Measurements from ENCODE around the gene CDC45.

Gene CDC45

DNA sequence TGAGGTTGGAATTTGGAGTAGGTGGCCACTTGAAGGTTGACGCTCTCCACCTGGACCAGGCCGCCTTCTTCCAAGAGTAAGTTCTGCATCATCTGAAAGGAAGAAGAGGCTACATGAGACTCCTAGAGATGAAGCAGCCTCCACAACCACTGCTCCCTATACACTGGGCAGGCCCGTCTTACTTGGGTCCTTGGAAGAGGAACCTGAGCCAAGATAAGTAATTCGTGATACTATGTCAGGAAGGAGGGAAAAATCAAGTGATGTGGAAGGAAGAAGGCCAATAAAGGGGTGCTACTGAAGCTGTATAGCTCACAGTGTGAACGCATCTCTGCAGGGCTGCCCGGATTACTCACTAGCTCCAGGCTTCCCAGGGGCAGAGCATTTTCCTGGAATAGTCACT is 11.8 kb upstream of the CDC45 start:
- DNase-seq (ENCODE audit: extremely low read depth, insufficient read length), result no peak
- Histone ChIP-seq H3K27me3 (replicated peaks; ENCODE audit: control insufficient read depth, insufficient read depth, low read length) (no peaks in the 10 kb centered on the region), H3K4me3 (replicated peaks; ENCODE audit: low read depth, low read length) (no peak overlapping the region), H3K36me3 (ENCODE audit: control insufficient read depth, insufficient read depth, low read length) (peaks cover 64% of the 10 kb centered on the region)
- TF ChIP-seq, protein P1, sequence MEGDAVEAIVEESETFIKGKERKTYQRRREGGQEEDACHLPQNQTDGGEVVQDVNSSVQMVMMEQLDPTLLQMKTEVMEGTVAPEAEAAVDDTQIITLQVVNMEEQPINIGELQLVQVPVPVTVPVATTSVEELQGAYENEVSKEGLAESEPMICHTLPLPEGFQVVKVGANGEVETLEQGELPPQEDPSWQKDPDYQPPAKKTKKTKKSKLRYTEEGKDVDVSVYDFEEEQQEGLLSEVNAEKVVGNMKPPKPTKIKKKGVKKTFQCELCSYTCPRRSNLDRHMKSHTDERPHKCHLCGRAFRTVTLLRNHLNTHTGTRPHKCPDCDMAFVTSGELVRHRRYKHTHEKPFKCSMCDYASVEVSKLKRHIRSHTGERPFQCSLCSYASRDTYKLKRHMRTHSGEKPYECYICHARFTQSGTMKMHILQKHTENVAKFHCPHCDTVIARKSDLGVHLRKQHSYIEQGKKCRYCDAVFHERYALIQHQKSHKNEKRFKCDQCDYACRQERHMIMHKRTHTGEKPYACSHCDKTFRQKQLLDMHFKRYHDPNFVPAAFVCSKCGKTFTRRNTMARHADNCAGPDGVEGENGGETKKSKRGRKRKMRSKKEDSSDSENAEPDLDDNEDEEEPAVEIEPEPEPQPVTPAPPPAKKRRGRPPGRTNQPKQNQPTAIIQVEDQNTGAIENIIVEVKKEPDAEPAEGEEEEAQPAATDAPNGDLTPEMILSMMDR (IDR thresholded peaks at IDR 0.05; ENCODE audit: insufficient read depth, low read length, poor library complexity, severe bottlenecking), result no peak

GRCh38 chr22:19469421-19469820 is 10.3 kb upstream of the CDC45 start:
- Histone ChIP-seq H3K27me3 (replicated peaks; ENCODE audit: control insufficient read depth, insufficient read depth, low read length) (no peaks in the 10 kb centered on the region), H3K36me3 (ENCODE audit: control insufficient read depth, insufficient read depth, low read length) (peaks cover 69% of the 10 kb centered on the region), H3K4me3 (replicated peaks; ENCODE audit: low read depth, low read length) (no peak overlapping the region)
- DNase-seq (ENCODE audit: extremely low read depth, insufficient read length), result no peak
- TF ChIP-seq, protein P1 (IDR thresholded peaks at IDR 0.05; ENCODE audit: insufficient read depth, low read length, poor library complexity, severe bottlenecking), result no peak

DNA sequence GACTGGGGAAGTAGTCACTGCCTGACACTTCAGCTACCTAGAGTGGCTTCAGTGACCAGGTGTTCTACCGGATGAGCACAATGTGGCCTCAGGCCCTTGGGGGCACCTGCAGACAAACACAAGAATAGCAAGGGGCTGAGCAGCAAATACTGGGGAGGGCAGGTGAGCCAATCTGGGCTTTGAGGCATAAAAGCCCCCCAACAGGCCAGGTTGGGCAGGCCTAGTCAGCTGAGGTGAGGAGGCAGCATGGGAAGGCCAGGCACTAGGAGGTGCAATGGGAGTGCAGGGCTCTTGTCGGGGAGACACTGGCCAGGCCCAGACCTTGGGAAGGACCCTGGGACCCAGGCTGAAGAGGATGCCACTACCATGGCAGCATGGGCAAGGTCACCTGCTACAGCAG is 9.7 kb upstream of the CDC45 start:
- TF ChIP-seq, protein P1 (IDR thresholded peaks at IDR 0.05; ENCODE audit: insufficient read depth, low read length, poor library complexity, severe bottlenecking), result no peak
- H3K4me3 ChIP-seq (replicated peaks; ENCODE audit: low read depth, low read length), result no peak overlapping the region
- peaks cover 70% of the 10 kb centered on the region for H3K36me3 ChIP-seq (ENCODE audit: control insufficient read depth, insufficient read depth, low read length)
- no peak for DNase-seq (ENCODE audit: extremely low read depth, insufficient read length)
- no peaks in the 10 kb centered on the region for H3K27me3 ChIP-seq (replicated peaks; ENCODE audit: control insufficient read depth, insufficient read depth, low read length)

GRCh38 chr22:19471572-19471971 is 8.1 kb upstream of the CDC45 start:
- TF ChIP-seq, protein P1 (IDR thresholded peaks at IDR 0.05; ENCODE audit: insufficient read depth, low read length, poor library complexity, severe bottlenecking), result no peak
- no peak for DNase-seq (ENCODE audit: extremely low read depth, insufficient read length)
- H3K27me3 ChIP-seq (replicated peaks; ENCODE audit: control insufficient read depth, insufficient read depth, low read length), result no peaks in the 10 kb centered on the region
- H3K36me3 ChIP-seq (ENCODE audit: control insufficient read depth, insufficient read depth, low read length), result peaks cover 64% of the 10 kb centered on the region
- H3K4me3 ChIP-seq (replicated peaks; ENCODE audit: low read depth, low read length), result no peak overlapping the region

GRCh38 chr22:19472233-19472632 is 7.5 kb upstream of the CDC45 start:
- DNase-seq (ENCODE audit: extremely low read depth, insufficient read length), result no peak
- TF ChIP-seq, protein P1 (IDR thresholded peaks at IDR 0.05; ENCODE audit: insufficient read depth, low read length, poor library complexity, severe bottlenecking), result no peak
- Histone ChIP-seq H3K27me3 (replicated peaks; ENCODE audit: control insufficient read depth, insufficient read depth, low read length) (no peaks in the 10 kb centered on the region), H3K4me3 (replicated peaks; ENCODE audit: low read depth, low read length) (no peak overlapping the region), H3K36me3 (ENCODE audit: control insufficient read depth, insufficient read depth, low read length) (peaks cover 58% of the 10 kb centered on the region)

- no peaks in the 10 kb centered on the region for H3K27me3 ChIP-seq (replicated peaks; ENCODE audit: control insufficient read depth, insufficient read depth, low read length)
- peaks cover 46% of the 10 kb centered on the region for H3K36me3 ChIP-seq (ENCODE audit: control insufficient read depth, insufficient read depth, low read length)
- no peak for DNase-seq (ENCODE audit: extremely low read depth, insufficient read length)
- TF ChIP-seq, protein P1 (IDR thresholded peaks at IDR 0.05; ENCODE audit: insufficient read depth, low read length, poor library complexity, severe bottlenecking), result peak; percentile 6
- no peak overlapping the region for H3K4me3 ChIP-seq (replicated peaks; ENCODE audit: low read depth, low read length)
Observed at GRCh38 chr22:19473578-19473977, 6.1 kb upstream of the CDC45 start.

All from GM06990 (cell line).